Measurements from ENCODE around the gene RAPGEF4.

RAPGEF4 gene

DNA sequence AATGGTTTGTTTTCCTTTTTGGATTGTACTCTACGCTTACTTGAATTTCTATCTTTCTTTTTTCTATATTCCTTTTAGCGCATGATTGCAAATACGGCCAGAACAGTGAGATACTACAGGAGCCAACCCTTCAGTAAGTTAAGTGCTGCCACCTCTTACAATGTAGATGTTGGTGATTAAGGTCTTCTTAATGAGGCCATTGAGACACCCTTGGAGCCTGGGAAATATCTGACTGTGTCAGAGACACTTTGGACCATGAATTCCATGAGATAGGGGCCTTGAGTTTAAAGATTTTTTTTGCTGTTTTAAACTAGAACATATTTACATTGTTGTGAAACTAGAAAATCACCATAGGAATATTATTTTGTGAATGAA is 312.9 kb downstream of the RAPGEF4 start:
- DNase-seq: no peak

DNA sequence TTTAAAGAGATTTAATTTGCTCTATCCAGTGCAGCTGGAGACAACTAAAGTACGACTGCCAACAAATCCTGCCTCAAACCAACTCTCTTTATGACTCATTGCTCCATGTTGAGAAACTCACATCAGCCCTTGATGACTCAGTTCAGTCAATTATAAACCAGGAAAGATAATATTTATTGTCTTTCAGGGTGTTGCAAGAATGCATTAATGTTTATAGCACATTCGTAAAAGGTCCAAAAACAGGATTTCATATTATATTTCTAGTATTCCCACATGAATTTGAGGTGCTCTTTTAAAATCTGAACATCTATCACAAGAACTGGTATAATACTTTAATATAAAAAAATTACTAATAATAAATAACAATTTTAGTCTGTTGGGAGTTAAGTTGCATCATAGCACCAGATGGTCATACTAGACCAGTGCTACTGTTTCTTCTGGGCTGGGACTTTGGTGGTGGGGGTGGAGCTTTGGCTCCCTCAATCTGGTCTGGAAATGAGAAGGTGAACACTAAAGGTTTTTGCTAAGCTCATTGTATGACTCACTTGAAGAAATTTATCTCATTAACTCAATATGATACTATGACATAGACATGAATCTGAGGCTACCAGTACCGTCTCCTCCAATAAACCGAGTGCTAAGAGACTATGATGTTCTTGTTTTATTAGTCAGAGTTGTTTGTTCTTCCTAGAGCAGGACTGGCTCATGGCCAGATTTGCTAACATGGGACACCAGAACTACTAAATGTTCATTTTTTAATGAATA is 313.4 kb downstream of the RAPGEF4 start:
- DNase-seq: peak; percentile 97

GRCh38 chr2:173049831-173050230 is 314.2 kb downstream of the RAPGEF4 start:
- DNase-seq: no peak

- DNase-seq: no peak
Measured at GRCh38 chr2:173050684-173051083, 315.0 kb downstream of the RAPGEF4 start.

- DNase-seq: no peak
Measured at GRCh38 chr2:173051463-173052215, 316.0 kb downstream of the RAPGEF4 start.

GRCh38 chr2:173053043-173053699 is 317.5 kb downstream of the RAPGEF4 start:
- DNase-seq: no peak

DNA sequence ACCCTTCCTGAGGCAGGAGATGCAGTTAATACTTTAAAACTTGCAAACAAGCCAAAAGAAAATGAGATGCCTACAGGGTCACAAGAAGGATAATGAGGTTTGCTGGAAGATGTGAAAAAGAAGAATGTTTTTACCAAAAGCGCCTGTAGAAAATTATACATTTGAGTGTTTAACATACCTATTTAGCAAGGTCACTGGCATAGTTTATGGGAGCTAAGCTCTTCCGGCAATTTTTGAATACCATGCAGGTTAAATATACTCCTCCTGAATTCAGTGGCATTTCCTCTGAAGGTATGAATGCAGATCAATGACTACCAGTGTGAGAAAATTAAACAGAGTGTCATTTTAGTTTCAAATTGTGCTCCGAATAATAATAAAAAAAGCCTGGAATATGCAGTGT is 318.8 kb downstream of the RAPGEF4 start:
- DNase-seq: no peak

DNA sequence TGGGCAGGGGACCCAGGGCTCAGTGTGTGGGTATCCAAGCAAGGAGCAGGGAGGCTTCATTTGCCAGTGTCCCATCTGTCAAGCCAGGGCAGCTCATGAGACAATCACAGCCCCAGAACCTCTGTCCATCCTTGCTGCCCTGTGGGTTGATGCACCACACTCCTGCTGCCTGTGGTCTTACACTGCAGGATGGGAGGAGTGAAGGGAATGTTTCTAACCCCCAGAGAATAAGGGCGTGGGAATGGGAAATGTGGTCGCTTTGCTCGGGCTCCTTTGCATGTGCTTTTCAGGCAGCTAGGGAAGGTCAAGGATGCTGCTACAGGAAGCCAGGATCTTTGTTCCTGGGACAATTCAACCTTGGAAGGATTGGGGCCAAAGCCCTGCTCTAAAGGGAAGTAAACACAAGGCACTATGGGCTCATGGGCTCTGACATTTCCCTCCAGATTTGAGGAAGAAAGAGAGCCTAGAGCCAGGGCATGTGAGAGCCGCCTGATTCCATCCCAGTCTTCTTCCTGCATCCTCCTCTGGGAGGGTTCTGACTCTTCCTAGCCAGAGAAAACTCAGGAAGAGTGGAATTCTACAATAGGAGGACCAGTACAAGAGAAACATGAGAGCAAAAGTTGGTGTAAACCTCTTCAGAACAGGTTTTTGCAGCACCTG is 321.2 kb downstream of the RAPGEF4 start:
- DNase-seq: no peak

DNA sequence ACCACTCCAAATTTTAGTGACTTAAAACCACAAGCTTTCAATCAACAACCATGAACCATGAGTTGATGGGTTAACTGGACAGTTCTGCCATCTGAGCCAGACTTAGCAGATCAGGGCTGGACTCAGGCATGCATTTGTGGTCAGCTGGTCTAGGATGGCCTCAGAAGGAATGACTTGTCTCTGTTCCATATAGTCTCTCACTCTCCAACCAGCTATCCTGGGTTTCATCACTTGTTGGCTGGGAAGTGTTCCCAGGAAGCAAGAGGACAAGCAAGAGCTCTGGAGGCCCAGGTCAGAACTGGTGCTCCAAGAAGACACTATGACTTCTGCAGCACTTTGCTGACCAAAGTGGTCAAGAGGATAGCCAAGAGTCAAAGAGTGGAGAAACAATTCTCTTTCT is 322.5 kb downstream of the RAPGEF4 start:
- no peak for DNase-seq

GRCh38 chr2:173058673-173059072 is 323.0 kb downstream of the RAPGEF4 start:
- no peak for DNase-seq

- DNase-seq: no peak
Measured at GRCh38 chr2:173059292-173059691, 323.6 kb downstream of the RAPGEF4 start.

DNA sequence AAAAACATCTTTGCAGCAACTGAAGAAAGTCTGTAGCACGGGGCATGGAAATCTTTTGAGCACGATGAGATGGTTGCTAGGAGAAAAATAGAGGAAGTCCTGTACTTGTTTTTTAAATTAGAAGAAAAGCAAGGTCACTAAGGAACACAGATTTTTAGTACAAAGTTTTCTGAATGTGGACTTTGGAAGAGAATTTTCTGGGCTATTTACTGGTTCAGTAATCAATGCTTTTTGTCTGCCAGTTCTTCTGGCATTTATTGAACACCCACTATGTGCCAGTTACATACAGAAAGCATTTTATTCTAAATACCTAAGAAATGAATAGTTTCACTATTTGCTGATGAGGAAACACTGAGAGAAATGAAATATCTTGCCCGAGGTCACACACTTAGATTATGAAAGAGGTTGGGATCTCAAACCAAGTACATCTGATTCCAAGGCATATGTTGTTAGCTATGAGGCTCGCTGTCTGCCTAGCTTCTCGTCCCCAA is 324.4 kb downstream of the RAPGEF4 start:
- DNase-seq: no peak

GRCh38 chr2:173062801-173063200 is 327.2 kb downstream of the RAPGEF4 start:
- DNase-seq: no peak

GRCh38 chr2:173064151-173064805 is 328.6 kb downstream of the RAPGEF4 start:
- DNase-seq: no peak

- no peak for DNase-seq
Measured at GRCh38 chr2:173066887-173067676, 331.4 kb downstream of the RAPGEF4 start.

GRCh38 chr2:173075056-173075780 is 339.6 kb downstream of the RAPGEF4 start:
- no peak for DNase-seq

DNA sequence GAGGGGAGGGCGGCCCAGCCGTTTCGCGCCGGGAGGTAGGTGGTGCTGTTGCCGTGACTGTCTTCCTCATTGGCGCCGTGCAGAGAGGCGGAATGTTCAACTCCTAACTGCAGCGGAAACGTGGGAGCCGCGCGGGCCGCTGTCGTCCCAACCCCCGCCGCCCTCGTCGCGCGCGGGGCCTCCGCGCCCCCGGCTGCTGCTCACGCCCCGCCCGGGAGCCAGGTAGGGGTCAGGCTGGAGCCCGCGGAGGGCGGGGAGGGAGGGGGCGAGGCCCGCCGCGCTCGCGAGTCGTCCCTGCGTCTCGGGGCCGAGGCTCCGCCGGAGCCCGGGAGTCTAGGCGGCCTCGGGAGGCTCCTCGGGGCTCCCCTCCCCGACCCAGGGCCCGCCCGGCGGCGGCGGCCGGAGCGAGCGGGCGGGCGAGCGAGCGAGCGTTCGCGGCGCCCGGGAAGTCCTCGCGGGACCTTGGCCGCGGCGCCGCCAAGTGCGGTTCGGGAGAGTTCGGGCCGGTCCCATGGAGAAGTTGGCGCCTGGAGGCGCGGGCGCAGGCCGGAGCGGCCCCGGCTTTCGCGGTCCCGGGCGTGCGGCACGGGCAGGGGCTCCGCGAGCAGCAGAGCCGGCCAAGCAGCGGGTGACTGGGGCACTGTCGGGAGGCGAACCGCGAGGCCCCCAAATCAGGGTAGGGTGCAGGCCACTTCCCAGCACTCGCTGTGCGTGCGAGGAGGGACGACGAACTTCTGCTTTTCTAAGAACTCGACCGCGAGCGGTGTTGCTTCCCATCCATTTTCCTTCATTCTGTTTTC is 340.3 kb downstream of the RAPGEF4 start, which contains the start of gene MAP3K20:
TSS of gene MAP3K20 (plus strand) at position 66 of the 800 bp plus-strand sequence. CDS start 15,186 bp downstream, outside the sequence.
- peak; percentile 62 for DNase-seq

DNA sequence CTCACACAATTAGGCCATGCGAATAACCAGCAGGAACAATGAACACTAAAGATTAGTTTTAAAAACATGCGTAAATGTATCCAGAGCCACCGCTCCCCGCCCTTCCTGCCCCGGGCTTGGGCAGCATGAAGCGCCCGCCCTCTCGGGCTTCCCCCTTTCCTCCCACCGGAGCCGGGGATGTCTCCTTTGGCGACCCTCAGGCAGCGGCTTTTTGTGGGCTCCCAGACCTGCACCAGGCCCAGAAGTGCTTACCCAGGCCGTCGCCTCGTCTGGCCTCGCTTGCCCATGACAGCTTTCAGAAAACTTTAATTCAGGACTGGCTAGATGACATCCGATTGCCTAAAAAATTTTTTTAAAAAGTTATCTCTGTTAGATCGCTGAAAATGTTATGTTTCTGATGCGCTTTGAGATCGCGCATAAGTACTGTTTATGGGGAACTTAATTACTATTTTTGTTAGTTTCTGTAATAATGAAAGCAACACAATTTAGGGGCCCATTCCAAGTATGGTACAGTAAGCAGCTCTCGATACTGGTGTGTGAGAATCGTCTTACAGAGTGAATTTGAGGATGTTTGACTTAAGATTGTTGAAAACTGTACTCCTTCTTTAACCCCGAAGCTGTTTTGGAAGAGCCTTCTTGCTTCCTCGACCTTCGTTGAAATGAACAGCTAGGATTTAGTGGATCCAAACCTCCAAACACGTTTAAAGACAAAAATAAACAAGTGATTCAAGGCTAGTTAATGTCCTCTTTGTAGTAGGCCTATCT is 341.1 kb downstream of the RAPGEF4 start:
- no peak for DNase-seq

DNA sequence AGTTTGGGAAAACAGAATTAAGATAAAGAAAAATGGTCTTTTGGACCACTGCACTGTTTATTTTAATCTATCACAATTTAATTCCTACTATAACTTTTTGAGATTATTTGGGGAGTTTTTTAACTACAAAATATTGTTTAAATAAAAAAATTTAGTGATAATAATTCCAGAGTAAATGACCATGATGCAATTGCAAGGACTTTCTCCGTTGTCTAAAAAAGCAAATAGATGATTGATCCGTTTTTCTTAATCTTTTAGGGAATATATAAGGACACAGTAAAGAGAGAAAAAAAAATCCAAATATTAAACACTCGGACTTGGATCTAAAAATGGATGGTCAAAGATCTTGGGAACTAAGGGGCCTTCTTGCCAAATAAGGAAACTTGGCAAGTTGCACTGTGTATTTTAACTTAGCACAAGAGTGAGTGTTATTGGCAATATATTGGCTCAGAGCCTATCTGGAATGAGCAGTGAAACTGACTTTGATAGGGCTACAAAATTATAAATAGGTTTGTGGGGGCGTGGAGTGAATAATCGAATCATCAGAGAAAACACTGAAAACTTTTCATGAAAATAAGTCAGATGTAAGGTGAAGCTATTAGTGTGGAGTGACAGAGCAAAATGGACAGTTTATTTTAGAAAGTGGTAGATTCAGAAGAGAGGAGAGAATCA is 342.0 kb downstream of the RAPGEF4 start:
- no peak for DNase-seq

Measured in NCI-H226 (cell line).